SK-N-SH (cell line): Measurements from ENCODE around the gene LSS.

ENCODE experiments used
- CTCF ChIP-seq: fragments of 200-600 bp; sonication (generic); IDR thresholded peaks from 2 replicates; pipeline ENCODE4 v1.6.1; 2017; ENCODE audit warnings: antibody characterized with exemption, mild to moderate bottlenecking, moderate library complexity
- FOXM1 ChIP-seq: IDR thresholded peaks from 2 replicates; pipeline ENCODE4 v1.4.0; 2012; ENCODE audit warnings: low read depth, mild to moderate bottlenecking
- POLR2AphosphoS5 ChIP-seq: IDR thresholded peaks from 2 replicates; pipeline ENCODE4 v1.6.1; 2012; ENCODE audit warnings: low read depth, low read length
- TAF1 ChIP-seq: IDR thresholded peaks from 2 replicates; pipeline ENCODE4 v1.6.1; 2012; ENCODE audit warnings: low read depth, mild to moderate bottlenecking, low read length, moderate library complexity, borderline replicate concordance
- USF2 ChIP-seq: fragments of 150-350 bp; IDR thresholded peaks from 2 replicates; pipeline ENCODE4 v1.6.1; 2017; ENCODE audit warnings: antibody characterized with exemption, low read length, low read depth, borderline replicate concordance
- YY1 ChIP-seq: IDR thresholded peaks from 2 replicates; pipeline ENCODE4 v1.4.0; 2012; ENCODE audit warnings: low read depth, mild to moderate bottlenecking
- ZBTB33 ChIP-seq: IDR thresholded peaks from 2 replicates; pipeline ENCODE4 v1.4.0; 2012; ENCODE audit warnings: low read depth, borderline replicate concordance

DNA sequence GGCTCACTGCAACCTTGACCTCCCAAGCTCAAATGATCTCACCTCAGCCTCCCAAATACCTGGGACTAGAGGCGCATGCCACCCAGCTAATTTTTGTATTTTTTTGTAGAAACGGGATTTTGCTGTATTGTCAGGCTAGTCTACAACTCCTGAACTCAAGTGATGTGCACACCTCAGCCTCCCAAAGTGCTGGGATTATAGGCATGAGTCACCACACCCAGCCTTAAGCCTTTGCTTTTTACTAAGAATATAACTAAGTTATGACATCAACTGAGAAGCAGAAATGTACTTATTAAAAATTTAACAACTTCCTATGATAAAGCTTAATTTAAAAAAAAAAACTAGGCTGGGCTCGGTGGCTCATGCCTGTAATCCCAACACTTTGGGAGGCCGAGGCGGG is 8.9 kb upstream of the LSS start:
- TF ChIP-seq CTCF: no peak
- TF ChIP-seq FOXM1: no peak
- no peak for TF ChIP-seq POLR2AphosphoS5
- TF ChIP-seq ZBTB33: no peak
- no peak for TF ChIP-seq USF2
- TF ChIP-seq TAF1: no peak
- no peak for TF ChIP-seq YY1
